Astrocyte of the hippocampus (primary cell): ENCODE measurements around the gene CCDC185.

Source experiments
- DNase-seq: peaks from one replicate; pipeline ENCODE4 v3.0.0; 2011; ENCODE audit warnings: low read depth, low spot score

The CCDC185 gene

DNA sequence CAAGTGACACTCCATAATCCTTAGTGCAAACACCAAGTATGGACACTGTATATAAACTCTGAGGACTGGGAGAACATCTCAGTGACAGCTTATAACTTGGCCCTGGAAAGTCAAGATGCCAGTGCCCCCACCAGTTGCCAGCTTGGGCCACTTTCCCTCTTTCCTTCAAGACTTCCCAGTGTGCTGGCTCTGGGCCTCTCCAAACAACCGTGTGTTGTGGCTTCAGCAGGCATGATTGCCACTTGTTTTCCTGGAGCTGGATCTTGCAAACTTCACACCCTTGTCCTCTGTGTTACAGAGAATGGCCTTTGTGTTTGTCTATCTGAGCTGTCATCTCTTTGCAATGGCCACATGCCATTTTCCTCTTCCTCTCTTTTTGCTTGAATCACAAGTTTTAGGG, 37.0 kb downstream of the CCDC185 start:
- DNase-seq = peak; percentile 22

DNA sequence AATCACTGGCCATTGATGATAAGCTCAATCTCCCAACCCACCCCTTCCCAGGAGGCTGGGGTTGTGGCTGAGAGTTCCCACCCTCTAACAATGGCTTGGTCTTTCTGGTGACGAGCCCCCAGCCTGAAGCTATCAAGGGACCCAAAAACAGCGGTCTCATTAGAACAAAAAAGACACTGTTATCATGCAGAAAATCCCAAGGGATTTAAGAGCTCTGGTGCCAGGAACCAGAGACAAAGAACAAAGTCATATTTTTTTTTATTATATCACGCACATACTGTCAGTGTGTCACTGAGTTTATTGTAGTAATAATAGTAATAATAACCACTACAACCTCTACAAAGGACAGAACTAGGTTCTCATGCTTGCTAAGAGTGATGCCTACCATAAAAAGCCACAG, 43.9 kb downstream of the CCDC185 start:
- DNase-seq = no peak

DNA sequence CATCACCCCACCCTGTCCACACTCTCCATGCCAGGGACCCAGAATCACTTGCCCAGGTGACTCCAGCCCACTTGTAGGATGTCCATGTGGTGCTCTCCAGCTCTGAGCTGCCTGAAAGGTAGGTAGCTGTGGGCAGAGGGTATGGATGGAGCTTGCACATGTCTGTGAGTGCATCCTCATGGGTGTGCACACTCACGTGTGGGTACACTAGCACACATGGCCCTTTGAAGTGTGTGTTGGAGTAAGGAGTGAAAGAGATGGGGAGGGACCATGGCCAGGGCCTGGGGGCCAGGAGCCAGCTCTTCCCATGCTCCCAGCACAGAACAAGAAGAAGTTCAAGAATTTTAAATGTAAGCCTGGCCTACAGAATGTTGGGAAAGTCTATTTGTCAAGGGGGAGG, 50.2 kb downstream of the CCDC185 start:
- DNase-seq = no peak

DNA sequence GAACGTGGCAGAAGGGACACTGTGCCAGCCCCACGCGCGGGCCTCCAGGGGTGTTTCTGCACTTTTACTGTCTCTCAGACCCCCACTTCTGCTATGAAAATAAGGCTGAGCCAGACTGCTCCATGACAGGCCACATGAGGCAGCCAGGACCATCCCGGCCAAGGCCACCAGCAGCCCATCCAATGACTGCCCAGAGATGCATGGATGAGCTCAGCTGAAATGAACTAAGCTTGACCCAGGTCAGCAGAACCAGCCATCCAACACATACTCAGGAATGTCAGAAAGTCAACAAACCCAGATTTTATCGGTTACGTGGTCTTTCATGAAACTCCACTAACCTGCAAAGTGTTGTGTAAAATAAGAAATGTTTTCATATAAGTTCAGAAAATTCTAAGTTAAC, 51.2 kb downstream of the CCDC185 start:
- DNase-seq = no peak
